Neural crest cell (in vitro differentiated cells): Measurements from ENCODE around the gene OAS3. TPM values are rescaled to one million over a fixed set of nuclear protein-coding genes. Genes with fewer than 3 reads are reported as not detected.

Experiments used
- DNase-seq: peaks from one replicate; pipeline ENCODE4 v3.0.0; 2021; ENCODE audit warnings: low read depth, mixed read lengths, low spot score
- H3K27ac Mint-ChIP-seq: one replicate; pipeline ENCODE4 v1.8.0; 2021; ENCODE audit warnings: mild to moderate bottlenecking, mixed read lengths; ENCODE audit not compliant: unreplicated experiment
- H3K27me3 Mint-ChIP-seq: 2 replicates; pipeline ENCODE4 v1.8.0; 2021; ENCODE audit warnings: low read depth, mild to moderate bottlenecking, mixed read lengths
- H3K36me3 Mint-ChIP-seq: 2 replicates; pipeline ENCODE4 v1.8.0; 2021; ENCODE audit warnings: low read depth, mild to moderate bottlenecking, mixed read lengths
- H3K4me1 Mint-ChIP-seq: 2 replicates; pipeline ENCODE4 v1.8.0; 2021; ENCODE audit warnings: mixed read lengths
- H3K4me3 Mint-ChIP-seq: one replicate; pipeline ENCODE4 v1.8.0; 2021; ENCODE audit warnings: mild to moderate bottlenecking, mixed read lengths
- H3K9me3 Mint-ChIP-seq: 2 replicates; pipeline ENCODE4 v1.8.0; 2021; ENCODE audit warnings: mixed read lengths
- CTCF ChIP-seq: fragments of 200-600 bp; sonication (generic); conservative IDR thresholded peaks from 2 replicates; pipeline ENCODE4 v1.5.0; 2021; ENCODE audit warnings: antibody characterized with exemption, mild to moderate bottlenecking
- total RNA-seq: library from RNA; stranded (reverse); gene quantifications from 2 replicates; pipeline ENCODE4 v1.2.1, GENCODE V29; 2021

The OAS3 gene
- total RNA-seq, 1 donor from 2014 or later, result 0.54 TPM

- Mint-ChIP-seq H3K4me1 (no peaks in the 10 kb centered on the region), H3K27me3 (peaks cover 4% of the 10 kb centered on the region), H3K9me3 (no peaks in the 10 kb centered on the region), H3K27ac (no peak overlapping the region), H3K36me3 (no peaks in the 10 kb centered on the region), H3K4me3 (no peak overlapping the region)
- DNase-seq, result no peak
- no peak for TF ChIP-seq CTCF
These were observed 29.0 kb downstream of the OAS3 start for GRCh38 chr12:112967306-112967705.

DNA sequence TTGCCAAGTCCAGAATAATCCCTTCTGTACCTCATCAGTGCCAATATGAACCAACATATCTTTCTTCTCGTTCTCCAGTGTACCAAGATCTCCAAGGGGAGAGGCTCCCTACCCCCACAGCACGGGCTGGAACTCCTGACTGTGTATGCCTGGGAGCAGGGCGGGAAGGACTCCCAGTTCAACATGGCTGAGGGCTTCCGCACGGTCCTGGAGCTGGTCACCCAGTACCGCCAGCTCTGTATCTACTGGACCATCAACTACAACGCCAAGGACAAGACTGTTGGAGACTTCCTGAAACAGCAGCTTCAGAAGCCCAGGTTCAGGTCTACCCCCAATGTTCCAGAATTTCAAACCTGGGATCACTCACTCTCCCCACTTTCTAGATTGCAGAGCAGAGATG lies 29.6 kb downstream of the OAS3 start:
- Mint-ChIP-seq H3K36me3 (no peaks in the 10 kb centered on the region), H3K4me1 (no peaks in the 10 kb centered on the region), H3K27ac (no peak overlapping the region), H3K27me3 (peaks cover under 1% of the 10 kb centered on the region), H3K4me3 (no peak overlapping the region), H3K9me3 (no peaks in the 10 kb centered on the region)
- DNase-seq, result no peak
- TF ChIP-seq CTCF, result no peak

DNA sequence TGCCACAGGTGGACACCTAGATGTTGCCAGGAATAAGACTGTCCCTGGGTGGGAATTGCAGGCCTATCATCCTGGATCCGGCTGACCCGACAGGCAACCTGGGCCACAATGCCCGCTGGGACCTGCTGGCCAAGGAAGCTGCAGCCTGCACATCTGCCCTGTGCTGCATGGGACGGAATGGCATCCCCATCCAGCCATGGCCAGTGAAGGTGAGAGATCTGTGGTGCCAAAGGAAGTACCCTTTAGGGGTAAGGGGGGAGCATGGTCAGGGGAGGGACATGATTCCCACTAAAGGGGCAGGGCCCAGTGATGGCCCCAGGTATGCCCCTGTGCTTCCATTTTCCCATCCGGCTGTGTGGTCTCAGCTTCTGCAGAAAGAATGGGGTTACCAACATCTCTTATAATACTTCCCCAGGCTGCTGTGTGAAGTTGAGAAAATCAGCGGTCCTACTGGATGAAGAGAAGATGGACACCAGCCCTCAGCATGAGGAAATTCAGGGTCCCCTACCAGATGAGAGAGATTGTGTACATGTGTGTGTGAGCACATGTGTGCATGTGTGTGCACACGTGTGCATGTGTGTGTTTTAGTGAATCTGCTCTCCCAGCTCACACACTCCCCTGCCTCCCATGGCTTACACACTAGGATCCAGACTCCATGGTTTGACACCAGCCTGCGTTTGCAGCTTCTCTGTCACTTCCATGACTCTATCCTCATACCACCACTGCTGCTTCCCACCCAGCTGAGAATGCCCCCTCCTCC lies 31.5 kb downstream of the OAS3 start:
- TF ChIP-seq CTCF, result no peak
- Mint-ChIP-seq H3K27ac (no peak overlapping the region), H3K36me3 (no peaks in the 10 kb centered on the region), H3K9me3 (no peaks in the 10 kb centered on the region), H3K27me3 (peaks cover 3% of the 10 kb centered on the region), H3K4me1 (no peaks in the 10 kb centered on the region), H3K4me3 (no peak overlapping the region)
- DNase-seq, result no peak

GRCh38 chr12:112970391-112970790 lies 32.1 kb downstream of the OAS3 start:
- peaks cover 3% of the 10 kb centered on the region for H3K27me3 Mint-ChIP-seq
- H3K36me3 Mint-ChIP-seq, result no peaks in the 10 kb centered on the region
- H3K27ac Mint-ChIP-seq, result no peak overlapping the region
- TF ChIP-seq CTCF, result no peak
- H3K4me3 Mint-ChIP-seq, result no peak overlapping the region
- no peaks in the 10 kb centered on the region for H3K9me3 Mint-ChIP-seq
- no peaks in the 10 kb centered on the region for H3K4me1 Mint-ChIP-seq
- DNase-seq, result no peak

GRCh38 chr12:112971248-112971647 lies 33.0 kb downstream of the OAS3 start:
- Mint-ChIP-seq H3K27ac (no peak overlapping the region), H3K27me3 (peaks cover 3% of the 10 kb centered on the region), H3K4me3 (no peak overlapping the region), H3K9me3 (no peaks in the 10 kb centered on the region), H3K36me3 (no peaks in the 10 kb centered on the region), H3K4me1 (no peaks in the 10 kb centered on the region)
- no peak for DNase-seq
- no peak for TF ChIP-seq CTCF
